NCI-H526 (cell line): ENCODE data around the gene WNT7A.

Source experiments
- DNase-seq, 2 experiments: peaks; one replicate each; lab custom pipeline; 2025; lab: John Stamatoyannopoulos, UW

The WNT7A gene

DNA sequence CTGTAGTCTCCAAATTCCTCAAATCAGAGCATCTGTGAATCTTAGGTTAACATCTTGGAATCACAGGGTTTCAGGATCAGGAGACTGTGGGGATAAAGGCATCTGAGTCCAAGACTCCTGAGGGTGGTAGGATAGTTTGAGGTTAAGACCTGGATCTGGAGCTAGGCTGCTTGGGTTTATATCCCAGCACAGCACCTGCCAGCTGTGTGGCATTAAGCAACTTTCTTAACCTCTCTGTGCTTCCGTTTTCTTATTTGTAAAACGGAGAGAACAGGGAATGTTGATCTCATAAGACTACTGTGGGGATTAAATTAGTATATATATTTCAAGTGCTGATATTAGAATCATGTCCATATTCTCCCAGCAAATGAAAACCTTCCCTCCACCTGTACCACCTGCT is 33.6 kb downstream of the WNT7A start:
- DNase-seq = no peak

DNA sequence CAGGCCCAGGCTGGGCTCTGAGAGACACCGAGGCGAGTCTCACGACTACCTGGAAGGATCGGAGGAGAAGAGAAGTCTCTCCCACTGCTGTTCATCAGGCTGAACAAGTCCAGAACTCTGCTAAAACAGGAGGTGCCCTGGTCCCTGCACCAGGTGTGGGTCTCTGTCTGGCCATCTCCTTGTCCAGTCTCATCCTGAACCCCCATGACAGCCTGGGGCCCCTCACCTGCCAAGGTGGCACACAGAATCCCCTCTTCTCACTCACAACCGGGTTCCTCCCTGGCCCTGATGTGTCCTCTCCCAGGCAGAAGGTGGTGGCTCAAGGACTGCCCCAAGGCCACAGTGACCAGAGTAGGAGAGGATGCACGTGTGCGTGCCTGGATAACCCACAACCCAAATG is 34.1 kb downstream of the WNT7A start:
- no peak for DNase-seq

DNA sequence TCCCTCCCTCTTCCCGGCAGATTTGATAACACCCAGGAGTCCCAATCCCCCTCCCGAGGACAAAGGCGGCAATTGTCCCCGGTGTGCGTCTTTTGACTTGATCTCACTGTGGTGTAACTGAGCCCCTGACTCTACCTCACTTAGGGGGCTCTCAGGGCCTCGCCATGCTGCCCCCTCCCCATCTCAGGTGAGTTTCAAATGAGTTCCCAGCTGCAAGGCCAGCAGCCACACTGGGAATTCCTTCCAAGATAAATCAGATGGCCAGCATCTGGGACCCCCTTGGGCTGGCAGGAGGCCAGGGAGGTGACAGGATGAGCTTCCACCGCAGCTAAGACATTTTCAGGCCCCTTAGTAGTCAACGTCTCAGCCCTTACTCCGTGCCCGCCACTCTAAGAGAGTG is 35.0 kb downstream of the WNT7A start:
- no peak for DNase-seq

- no peak for DNase-seq
Observed at GRCh38 chr3:13844286-13844685, 35.6 kb downstream of the WNT7A start.

DNA sequence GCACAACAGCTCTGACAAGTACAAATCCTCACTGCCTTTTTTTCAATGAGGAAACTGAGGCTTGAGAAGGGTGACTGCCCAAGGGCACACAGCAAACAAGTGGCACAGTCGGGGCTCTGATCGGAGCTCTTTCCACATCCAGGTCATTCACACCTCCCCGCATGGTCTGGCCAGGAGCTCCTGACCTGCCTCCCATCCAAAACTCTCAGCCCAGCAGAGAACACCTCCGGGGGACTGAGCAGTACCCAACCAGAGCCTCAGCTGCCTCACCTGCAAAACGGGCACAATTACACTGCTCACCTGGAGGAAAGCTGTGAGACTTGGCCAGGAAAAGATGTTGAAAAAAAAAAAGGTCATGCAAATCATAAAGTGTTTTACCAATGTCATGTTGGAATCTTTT is 36.5 kb downstream of the WNT7A start:
- DNase-seq = no peak

DNA sequence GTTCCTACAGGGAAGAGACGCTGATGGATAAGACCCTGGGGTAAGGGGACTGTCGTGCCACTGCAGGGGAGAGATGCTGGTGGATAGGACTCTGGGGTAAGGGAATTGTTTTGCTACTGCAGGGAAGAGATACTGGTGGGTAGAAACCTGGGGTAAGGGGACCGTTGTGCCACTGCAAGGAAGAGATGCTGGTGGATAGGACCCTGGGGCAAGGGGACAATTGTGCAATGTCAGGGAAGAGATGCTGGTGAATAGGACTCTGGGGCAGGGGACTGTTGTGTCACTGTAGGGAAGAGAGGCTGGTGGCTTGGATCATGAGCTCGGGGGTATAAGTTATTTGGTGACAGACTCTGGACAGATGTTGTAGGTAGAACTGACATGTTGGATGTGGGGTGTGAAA is 37.6 kb downstream of the WNT7A start:
- no peak for DNase-seq

- no peak for DNase-seq
Observed at GRCh38 chr3:13841826-13842225, 38.0 kb downstream of the WNT7A start.

GRCh38 chr3:13841141-13841540 is 38.7 kb downstream of the WNT7A start:
- DNase-seq = no peak

- DNase-seq = no peak
Observed at GRCh38 chr3:13840456-13840855, 39.4 kb downstream of the WNT7A start.

- DNase-seq = no peak
Observed at GRCh38 chr3:13839726-13840340, 40.0 kb downstream of the WNT7A start.

DNA sequence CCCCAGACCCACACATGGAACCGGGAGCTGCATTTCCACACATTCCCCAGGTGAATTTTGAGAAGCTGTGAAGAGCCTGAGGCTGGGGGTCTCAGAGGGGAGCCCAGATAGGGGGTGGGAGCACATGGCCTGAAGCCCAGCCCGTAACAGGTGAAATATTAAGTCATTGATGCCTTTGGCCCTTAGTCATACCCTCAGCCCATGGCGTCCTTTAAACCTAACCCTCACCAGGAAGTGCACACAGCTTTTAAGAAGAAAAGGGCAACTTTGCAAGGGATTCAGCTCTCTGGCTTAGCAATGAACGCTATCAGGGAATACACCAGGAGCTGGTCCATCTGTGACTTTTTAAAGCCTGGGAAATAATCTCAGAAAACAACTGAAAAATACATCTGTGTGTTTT is 40.6 kb downstream of the WNT7A start:
- DNase-seq = no peak

DNA sequence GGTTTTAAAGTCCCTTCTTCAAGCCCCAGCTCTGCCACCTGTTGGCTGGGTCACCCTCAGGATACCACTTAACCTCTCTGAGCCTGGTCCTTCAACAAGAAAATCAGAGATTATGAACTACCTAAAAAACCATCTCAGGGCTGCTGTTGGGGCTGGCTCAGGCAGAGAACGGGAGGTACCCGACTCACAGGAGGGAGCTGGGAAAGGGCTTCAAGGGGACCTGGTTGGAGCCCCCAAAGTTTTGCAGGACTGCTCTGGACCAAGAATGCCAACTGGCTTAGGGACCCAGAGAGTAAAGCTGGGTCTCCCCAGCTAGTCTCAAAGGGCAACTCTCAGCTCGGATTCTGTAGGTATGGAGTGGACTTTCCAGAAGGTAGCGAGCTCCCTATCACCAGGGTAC is 41.5 kb downstream of the WNT7A start:
- no peak for DNase-seq

DNA sequence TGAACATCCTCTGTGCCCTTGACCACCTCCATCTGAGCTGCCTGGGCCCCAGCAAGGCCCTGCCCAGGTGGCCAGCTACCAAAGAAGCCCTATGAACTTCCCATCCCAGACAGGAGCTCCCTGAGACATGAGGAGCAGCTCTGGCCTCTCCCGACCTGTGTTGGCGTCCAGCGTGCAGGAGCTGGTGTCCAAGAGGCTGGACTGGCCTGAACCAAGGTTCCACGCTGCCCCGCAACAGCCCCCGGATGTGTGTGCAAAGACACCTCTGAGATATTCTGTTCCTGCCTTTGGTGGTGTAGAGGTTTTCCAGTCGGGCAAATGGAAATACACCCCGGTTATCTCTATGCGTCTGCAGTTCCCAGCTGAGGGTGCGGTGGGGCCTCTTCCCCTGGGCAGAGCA is 42.1 kb downstream of the WNT7A start:
- DNase-seq = no peak

GRCh38 chr3:13836658-13837587 is 42.9 kb downstream of the WNT7A start:
- no peak for DNase-seq

DNA sequence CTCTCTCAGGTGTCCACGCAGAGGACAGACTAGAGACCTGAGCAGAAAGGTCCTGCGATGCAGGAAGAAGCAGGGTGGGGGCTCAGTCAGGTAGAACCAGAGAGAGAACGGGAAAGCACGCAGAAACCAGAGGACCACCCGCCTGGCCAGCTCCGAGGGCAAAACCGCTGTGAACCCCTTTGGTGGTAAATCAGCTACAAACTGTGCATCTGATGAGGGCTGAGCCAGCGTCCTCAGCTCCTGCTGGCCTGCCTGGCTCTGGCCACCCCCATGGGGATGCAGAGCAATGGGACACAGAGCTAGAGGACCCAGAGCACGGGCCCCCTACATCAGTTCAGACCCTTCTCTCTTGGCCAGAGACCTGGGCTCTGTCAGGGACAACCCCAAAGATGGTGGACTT is 44.6 kb downstream of the WNT7A start:
- no peak for DNase-seq

DNA sequence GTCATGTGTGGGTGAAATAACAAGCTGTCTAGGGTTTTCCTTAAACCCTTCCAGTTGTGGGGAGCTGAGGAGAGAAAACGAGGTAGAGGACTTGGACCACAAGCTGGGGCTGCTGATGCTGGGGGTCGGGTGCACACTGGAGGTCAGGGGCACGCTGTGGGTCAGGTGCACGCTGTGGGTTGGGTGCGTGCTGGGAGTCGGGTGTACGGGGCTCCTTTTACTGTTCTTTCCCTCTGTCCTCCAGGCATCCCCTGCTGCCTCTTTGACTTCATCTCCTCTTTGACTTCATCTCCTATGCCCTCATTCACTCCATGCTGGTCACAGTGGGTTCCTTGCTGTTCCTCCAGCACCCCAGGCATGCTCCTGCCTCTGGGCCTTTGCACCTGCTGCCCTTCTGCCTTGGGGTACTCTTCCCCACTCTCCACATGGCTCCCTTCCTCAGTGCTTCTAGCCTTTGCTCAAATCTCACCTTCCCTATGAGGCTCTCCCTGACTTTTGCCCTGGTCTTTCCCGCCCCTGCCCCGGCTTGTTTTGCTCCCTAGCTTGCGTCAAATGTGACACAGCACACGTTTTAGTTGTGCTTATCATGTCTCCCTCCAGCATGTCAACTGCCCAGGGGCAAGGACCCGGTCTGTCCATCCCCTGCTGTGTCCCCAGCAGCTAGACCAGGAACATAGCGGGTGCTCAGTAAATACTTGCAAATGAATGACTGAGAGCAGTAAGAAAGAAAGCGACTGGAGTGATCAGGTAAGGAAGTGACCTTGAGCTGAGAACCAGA is 45.4 kb downstream of the WNT7A start:
- DNase-seq = no peak

DNA sequence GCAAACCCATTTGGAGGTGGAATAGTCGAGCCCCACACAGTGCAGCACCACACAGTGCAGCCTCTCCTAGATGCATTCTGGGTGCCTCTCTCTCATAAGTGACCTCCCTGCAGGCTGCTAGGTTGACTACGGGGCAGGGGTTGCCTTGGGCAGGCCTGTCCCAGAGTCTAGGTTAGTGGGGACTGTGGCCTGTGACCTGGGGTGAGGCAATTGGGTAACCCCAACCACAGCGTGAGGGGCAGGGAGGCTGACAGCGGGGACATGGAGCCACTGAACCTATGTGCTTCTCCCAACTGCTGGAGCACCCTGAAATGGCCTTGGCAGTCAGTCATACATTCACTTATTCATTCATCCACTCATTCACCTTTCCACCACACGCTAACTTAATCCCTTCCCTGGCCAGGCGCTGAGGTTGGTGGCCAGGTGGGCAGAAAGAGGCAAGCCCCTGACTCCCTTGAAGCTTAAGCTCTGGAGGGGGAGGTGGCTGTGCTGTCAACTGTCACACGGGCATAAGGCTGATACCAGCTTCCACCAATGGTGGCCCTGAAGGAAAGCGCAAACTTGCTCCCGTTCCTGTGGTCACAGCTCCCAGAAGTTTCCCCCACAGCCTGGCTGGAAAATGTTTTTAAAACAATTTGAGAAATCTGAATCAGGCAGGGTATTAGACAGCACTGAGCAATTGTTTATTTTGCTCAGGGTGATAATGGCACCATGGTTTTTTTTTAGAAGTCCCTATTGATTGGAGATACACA is 46.2 kb downstream of the WNT7A start:
- no peak for DNase-seq

GRCh38 chr3:13832130-13832529 is 47.7 kb downstream of the WNT7A start:
- DNase-seq = no peak

- no peak for DNase-seq
Observed at GRCh38 chr3:13831386-13831996, 48.4 kb downstream of the WNT7A start.

- no peak for DNase-seq
Observed at GRCh38 chr3:13829311-13829710, 50.6 kb downstream of the WNT7A start.

GRCh38 chr3:13828501-13829265 is 51.2 kb downstream of the WNT7A start:
- DNase-seq = no peak
